GM12878 (cell line): Measurements from ENCODE around the gene RASGRP2. TPM values are rescaled to one million over a fixed set of nuclear protein-coding genes. Genes with fewer than 3 reads are reported as not detected.

Experiments used
- ATAC-seq: fragments of 200-7000 bp; cut with Tn5 transposase; 3 replicates; pipeline ENCODE4 v1.9.1; 2020; ENCODE audit warnings: mild to moderate bottlenecking, moderate library complexity
- BruUV-seq: library from RNA; stranded (reverse); fragments of 400-500 nt; replicated peaks from 2 replicates; lab custom pipeline; 2021; lab: Mats Ljungman, UMichigan
- CTCF ChIA-PET: fragments of 300-600 bp; sonication (Branson Sonifier 250); formaldehyde crosslinking; extraction: SDS; loops from one replicate; lab custom pipeline; 2021; ENCODE audit warnings: inconsistent platforms; lab: Yijun Ruan, JAX
- POLR2A ChIA-PET: fragments of 350-600 bp; formaldehyde crosslinking; extraction: SDS; loops from one replicate; lab custom pipeline; 2021; ENCODE audit warnings: inconsistent platforms; lab: Charles Lee
- RAD21 ChIA-PET: fragments of 300-600 bp; sonication (Branson Sonifier 250); formaldehyde crosslinking; loops from one replicate; lab custom pipeline; 2023; ENCODE audit warnings: antibody characterized with exemption; ENCODE audit not compliant: unreplicated experiment; lab: Charles Lee
- SMC1A ChIA-PET: fragments of 300-600 bp; sonication (Branson Sonifier 250); formaldehyde crosslinking; loops from one replicate; lab custom pipeline; 2023; ENCODE audit not compliant: unreplicated experiment, uncharacterized antibody; lab: Charles Lee
- DNase-seq: peaks from one replicate; pipeline ENCODE4 v3.0.0-alpha.2; 2011; ENCODE audit warnings: low read depth, low spot score
- FAIRE-seq: peaks from 3 replicates; lab custom pipeline; 2011; peaks lifted over from hg19 to GRCh38; lab: Jason Lieb, UNC
- H2AFZ ChIP-seq: 2 replicates; pipeline ENCODE4 v1.6.0; 2011; ENCODE audit warnings: low read depth, low read length, control low read depth; ENCODE audit not compliant: control insufficient read depth
- H3K27ac ChIP-seq: 2 replicates; pipeline ENCODE4 v1.5.1; 2011; ENCODE audit warnings: control low read depth; ENCODE audit not compliant: control insufficient read depth, insufficient read depth
- H3K27me3 ChIP-seq, 2 experiments: replicated peaks in 1 of 2; 2 replicates each; pipeline versions ENCODE4 v1.6.0 to v1.6.1; 2011; ENCODE audit warnings: low read length in 1 of 2; ENCODE audit not compliant: control insufficient read depth in 2 of 2, insufficient read depth in 2 of 2
- H3K36me3 ChIP-seq, 2 experiments: 2 replicates each; pipeline ENCODE4 v1.5.1; 2011; ENCODE audit warnings: low read length in 1 of 2; ENCODE audit not compliant: control insufficient read depth in 2 of 2, insufficient read depth in 2 of 2
- H3K4me1 ChIP-seq: 2 replicates; pipeline ENCODE4 v1.6.1; 2011; ENCODE audit warnings: mild to moderate bottlenecking, low read length, moderate library complexity, mixed read lengths; ENCODE audit not compliant: control insufficient read depth, insufficient read depth
- H3K4me2 ChIP-seq: 2 replicates; pipeline ENCODE4 v1.6.0; 2011; ENCODE audit warnings: control low read depth; ENCODE audit not compliant: control insufficient read depth, insufficient read depth
- H3K4me3 ChIP-seq: fragments of 200-600 bp; sonication (generic); 2 replicates; pipeline ENCODE4 v1.5.1; 2016
- H3K79me2 ChIP-seq: 2 replicates; pipeline ENCODE4 v1.6.0; 2011; ENCODE audit warnings: low read length; ENCODE audit not compliant: control insufficient read depth, insufficient read depth
- H3K9ac ChIP-seq: 2 replicates; pipeline ENCODE4 v1.8.0; 2011; ENCODE audit warnings: low read length, control low read depth, mixed read lengths; ENCODE audit not compliant: control insufficient read depth, insufficient read depth
- H3K9me3 ChIP-seq: replicated peaks from 3 replicates; pipeline ENCODE4 v1.5.1; 2011; ENCODE audit warnings: mild to moderate bottlenecking, low read length; ENCODE audit not compliant: control insufficient read depth, insufficient read depth
- H4K20me1 ChIP-seq: 2 replicates; pipeline ENCODE4 v1.6.0; 2011; ENCODE audit not compliant: control insufficient read depth, insufficient read depth
- ESRRA ChIP-seq: IDR thresholded peaks from 2 replicates; pipeline ENCODE4 v1.6.1; 2012; ENCODE audit warnings: mild to moderate bottlenecking, low read length, improper control_type of control experiment
- NR2F1 ChIP-seq: fragments of 450-650 bp; conservative IDR thresholded peaks from 2 replicates; pipeline ENCODE4 v1.6.1; 2017; ENCODE audit warnings: mild to moderate bottlenecking
- RAD21 ChIP-seq: IDR thresholded peaks from 2 replicates; pipeline ENCODE4 v1.6.1; 2011; ENCODE audit warnings: mild to moderate bottlenecking, low read depth, low read length, moderate library complexity; ENCODE audit not compliant: insufficient read depth
- ZBED1 ChIP-seq: IDR thresholded peaks from 2 replicates; pipeline ENCODE4 v1.6.1; 2016; ENCODE audit warnings: borderline replicate concordance
- ZNF687 ChIP-seq: fragments of 450-650 bp; IDR thresholded peaks from 2 replicates; pipeline ENCODE4 v1.6.1; 2017; ENCODE audit warnings: mild to moderate bottlenecking, moderate library complexity
- WGBS: methylation state at CpG from one replicate; pipeline ENCODE4 v1.1.6; 2016; ENCODE audit warnings: low lambda C conversion rate; ENCODE audit not compliant: insufficient replicate concordance, insufficient coverage; ENCODE audit errors: missing lambda C conversion rate; 5-methylcytosine and 5-hydroxymethylcytosine counted together
- in situ Hi-C: fragments of 300-500 bp; cut with MboI; formaldehyde crosslinking; loops from 9 replicates; pipeline ENCODE4 v1.14.3; 2018; ENCODE audit warnings: mixed read lengths
- intact Hi-C: fragments of 100-400 bp; cut with micrococcal nuclease; formaldehyde crosslinking; loops from one replicate; pipeline ENCODE4 v1.14.2; 2022; ENCODE audit not compliant: unreplicated experiment
- polyA plus RNA-seq, 11 experiments: library from polyadenylated mRNA; depleted of rRNA in 4 of 11; unstranded in 6 of 11; stranded (reverse) in 5 of 11; fragments of >200 nt; fragmentation: Nextera tagmentation in 4 of 11; fragmentation: Illumina TruSeq in 1 of 11; extraction: Ambion mirVana in 4 of 11; extraction: Trizol in 1 of 11; gene quantifications; 1 replicate in 1 of 11; 2 replicates in 10 of 11; pipeline versions ENCODE4 v1.2.1 to v1.2.3, GENCODE V29; 2011 to 2016; ENCODE audit warnings: inconsistent platforms in 2 of 11, missing spikeins in 2 of 11, low read depth in 1 of 11
- total RNA-seq, 4 experiments: library from RNA; depleted of rRNA in 3 of 4; stranded (reverse); fragments of >200 nt in 3 of 4; fragmentation: Illumina TruSeq in 1 of 4; extraction: Trizol in 1 of 4; gene quantifications; 2 replicates each; pipeline versions ENCODE4 v1.2.1 to v1.2.3, GENCODE V29; 2013 to 2021

RASGRP2 gene
- total and polyA plus RNA-seq, 10 of the 15 experiments (the other 5 are each of a cell fraction or from before 2014, with no cell fraction given): 0.26 to 9.0 (median 5.4) TPM

- no peak for DNase-seq
- H3K36me3 ChIP-seq: no peaks in the 10 kb centered on the region
Observed at GRCh38 chr11:64696045-64696444, 47.9 kb downstream of the RASGRP2 start.

More at GRCh38 chr11:64696045-64696444, 47.9 kb downstream of the RASGRP2 start:
- intact Hi-C loops: no loop called here
- CTCF ChIA-PET: interaction anchor here (1.4 to 3.5 kb wide), 2 partner anchors 7 to 9 kb away, joined by 4 to 22 read pairs; no protein-coding TSS in a partner anchor
- POLR2A ChIA-PET: interaction anchor here (0.6 kb wide), 1 partner anchor 28 kb away, joined by 3 read pairs; no protein-coding TSS in a partner anchor
- no peak overlapping the region for H3K4me3 ChIP-seq
- 70% methylated on average over 8 of the region's 8 CpGs for WGBS
- no peak for TF ChIP-seq RAD21
- TF ChIP-seq NR2F1: no peak
- no peak for TF ChIP-seq ZBED1
- TF ChIP-seq ESRRA: no peak
- TF ChIP-seq ZNF687: no peak
- TF ChIP-seq, all 136 proteins: peak for 0
- no TSS peak for BruUV-seq
- Histone ChIP-seq H3K9ac (no peak overlapping the region), H2AFZ (no peak overlapping the region), H3K4me2 (no peak overlapping the region), H3K27me3 (peaks cover 0 to 2% of the 10 kb centered on the region in 2 experiments), H3K9me3 (no peaks in the 10 kb centered on the region), H4K20me1 (no peaks in the 10 kb centered on the region), H3K79me2 (no peaks in the 10 kb centered on the region), H3K4me1 (0 out of 2 replicates have a peak, but pooled peaks cover 3% of the 10 kb centered on the region), H3K27ac (no peak overlapping the region)
- ChIA-PET SMC1A (no interaction called here), RAD21 (interaction anchor here (0.8 to 1.0 kb wide), 2 partner anchors 7 to 20 kb away, joined by 3 read pairs; no protein-coding TSS in a partner anchor)
- no peak for FAIRE-seq
- no peak for ATAC-seq
- in situ Hi-C loops: no loop called here
